ENCODE measurements around the gene N4BP3. TPM values are rescaled to one million over a fixed set of nuclear protein-coding genes. Genes with fewer than 3 reads are reported as not detected.

N4BP3 gene
- total and polyA plus RNA-seq, 7 donors, result 0.69 to 3.0 (median 1.4) TPM

GRCh38 chr5:178115814-178116142 is 2.4 kb downstream of the N4BP3 start:
- H3K4me3 ChIP-seq, result no peak overlapping the region
- peaks cover 21 to 67% (median 45%) of the 10 kb centered on the region in 3 donors for H3K27me3 ChIP-seq
- TF ChIP-seq POLR2A (IDR thresholded peaks at IDR 0.05) (no peak), POLR2AphosphoS5 (IDR thresholded peaks at IDR 0.05) (no peak), EP300 (IDR thresholded peaks at IDR 0.05) (no peak)
- TF ChIP-seq, protein P1, sequence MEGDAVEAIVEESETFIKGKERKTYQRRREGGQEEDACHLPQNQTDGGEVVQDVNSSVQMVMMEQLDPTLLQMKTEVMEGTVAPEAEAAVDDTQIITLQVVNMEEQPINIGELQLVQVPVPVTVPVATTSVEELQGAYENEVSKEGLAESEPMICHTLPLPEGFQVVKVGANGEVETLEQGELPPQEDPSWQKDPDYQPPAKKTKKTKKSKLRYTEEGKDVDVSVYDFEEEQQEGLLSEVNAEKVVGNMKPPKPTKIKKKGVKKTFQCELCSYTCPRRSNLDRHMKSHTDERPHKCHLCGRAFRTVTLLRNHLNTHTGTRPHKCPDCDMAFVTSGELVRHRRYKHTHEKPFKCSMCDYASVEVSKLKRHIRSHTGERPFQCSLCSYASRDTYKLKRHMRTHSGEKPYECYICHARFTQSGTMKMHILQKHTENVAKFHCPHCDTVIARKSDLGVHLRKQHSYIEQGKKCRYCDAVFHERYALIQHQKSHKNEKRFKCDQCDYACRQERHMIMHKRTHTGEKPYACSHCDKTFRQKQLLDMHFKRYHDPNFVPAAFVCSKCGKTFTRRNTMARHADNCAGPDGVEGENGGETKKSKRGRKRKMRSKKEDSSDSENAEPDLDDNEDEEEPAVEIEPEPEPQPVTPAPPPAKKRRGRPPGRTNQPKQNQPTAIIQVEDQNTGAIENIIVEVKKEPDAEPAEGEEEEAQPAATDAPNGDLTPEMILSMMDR (IDR thresholded peaks at IDR 0.05), result no peak
- WGBS, 2 donors, result 25 to 44% methylated on average over 7 of the region's 7 CpGs
- no peak overlapping the region for H3K27ac ChIP-seq
- no peaks in the 10 kb centered on the region for H3K9me3 ChIP-seq
- intact Hi-C loops (cut with DNase I), result no loop called here
- H3K4me1 ChIP-seq, result peaks cover 0 to 16% (median 15%) of the 10 kb centered on the region in 4 donors
- no peak for DNase-seq
- no peaks in the 10 kb centered on the region for H3K36me3 ChIP-seq

DNA sequence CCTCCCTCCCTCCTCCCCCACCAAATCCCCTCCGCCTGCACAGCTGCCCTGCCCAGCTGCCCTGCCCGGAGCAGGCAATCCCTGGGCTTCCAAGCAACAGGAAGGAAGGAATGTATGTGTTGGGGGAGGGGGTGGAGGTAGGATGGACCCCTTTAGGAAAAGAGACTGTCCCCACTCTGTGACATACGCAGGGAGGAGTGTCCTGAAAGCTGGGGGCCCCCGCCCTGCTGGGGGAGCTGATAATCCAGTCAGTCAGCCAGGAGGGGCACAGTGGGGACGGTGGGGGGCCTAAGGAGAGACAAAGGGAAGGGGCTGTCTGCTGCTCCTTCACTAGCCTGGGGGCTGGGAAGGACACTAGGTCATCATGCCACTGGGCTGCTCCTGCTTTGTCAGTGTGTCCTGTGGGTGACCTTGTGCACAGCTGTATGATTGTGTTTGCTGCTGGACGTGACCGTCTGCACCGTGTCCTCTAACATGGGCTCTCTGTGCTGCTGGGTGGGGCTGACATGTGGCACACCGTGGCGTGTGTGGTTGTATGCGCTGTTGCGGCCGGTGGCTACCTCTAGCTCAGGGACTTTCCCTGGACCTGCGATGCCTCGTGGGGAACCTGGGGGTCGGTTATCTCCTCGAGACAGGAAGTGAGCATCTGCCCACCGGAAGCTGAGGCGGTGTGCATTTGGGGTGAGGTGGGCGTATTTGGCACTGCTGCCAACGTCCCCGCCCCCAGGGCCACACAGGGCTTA is 3.0 kb downstream of the N4BP3 start:
- no peaks in the 10 kb centered on the region for H3K9me3 ChIP-seq
- no peak for DNase-seq
- WGBS, 2 donors, result 9 to 12% methylated on average over 22 of the region's 22 CpGs
- no peak overlapping the region for H3K27ac ChIP-seq
- H3K4me1 ChIP-seq, result peaks cover 0 to 21% (median 20%) of the 10 kb centered on the region in 4 donors
- H3K36me3 ChIP-seq, result no peaks in the 10 kb centered on the region
- no peak overlapping the region for H3K4me3 ChIP-seq
- H3K27me3 ChIP-seq, result peaks cover 21 to 62% (median 45%) of the 10 kb centered on the region in 3 donors
- intact Hi-C loops (cut with DNase I), result no loop called here
- TF ChIP-seq POLR2A (IDR thresholded peaks at IDR 0.05) (no peak), EP300 (IDR thresholded peaks at IDR 0.05) (no peak), POLR2AphosphoS5 (IDR thresholded peaks at IDR 0.05) (no peak)
- TF ChIP-seq, protein P1 (IDR thresholded peaks at IDR 0.05), result no peak

DNA sequence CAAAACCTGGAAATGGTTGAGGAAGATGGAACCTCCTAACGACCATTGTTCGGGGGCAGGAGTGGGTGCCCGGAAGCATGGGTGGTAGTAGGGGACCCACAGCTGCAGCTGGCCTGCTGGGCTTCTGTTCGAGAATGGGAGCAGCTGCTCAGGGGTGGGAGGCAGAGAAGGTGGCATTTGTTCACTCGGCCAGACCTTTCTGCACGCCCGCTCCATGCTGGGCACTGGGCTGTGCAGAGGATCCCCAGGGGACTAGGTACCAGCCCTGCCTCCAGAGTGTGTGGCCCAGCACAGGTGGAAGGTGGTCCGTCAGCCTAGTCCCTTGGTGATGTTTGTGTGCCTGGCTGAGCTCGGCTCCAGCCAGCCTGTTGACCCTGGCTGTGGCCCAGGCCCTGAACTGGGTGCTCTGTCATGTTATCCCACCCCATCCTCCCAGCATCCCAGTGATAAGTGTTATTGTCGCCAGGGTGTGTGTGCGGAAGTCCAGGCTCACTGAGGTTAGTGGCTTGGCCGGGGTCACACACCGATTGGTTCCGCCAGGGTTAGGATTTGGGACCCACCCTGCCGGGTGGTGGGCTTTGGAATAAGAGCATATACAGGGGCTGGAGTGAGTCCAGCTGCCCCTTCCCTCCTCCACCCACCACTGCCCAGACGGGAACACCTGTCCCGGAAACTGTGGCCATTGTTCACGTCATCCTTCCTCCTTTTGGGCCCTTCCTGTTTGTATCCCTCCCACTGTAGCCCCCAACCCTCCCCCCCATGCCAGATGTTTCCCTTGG is 4.8 kb downstream of the N4BP3 start:
- Histone ChIP-seq H3K36me3 (no peaks in the 10 kb centered on the region), H3K9me3 (no peaks in the 10 kb centered on the region), H3K4me3 (no peak overlapping the region), H3K27ac (no peak overlapping the region), H3K4me1 (peaks cover 0 to 37% (median 35%) of the 10 kb centered on the region in 4 donors), H3K27me3 (peaks cover 21 to 50% (median 37%) of the 10 kb centered on the region in 3 donors)
- no peak for TF ChIP-seq POLR2A (IDR thresholded peaks at IDR 0.05)
- no peak for TF ChIP-seq EP300 (IDR thresholded peaks at IDR 0.05)
- TF ChIP-seq, protein P1 (IDR thresholded peaks at IDR 0.05), result no peak
- no peak for TF ChIP-seq POLR2AphosphoS5 (IDR thresholded peaks at IDR 0.05)
- intact Hi-C loops (cut with DNase I), result no loop called here
- DNase-seq, result no peak
- WGBS, 2 donors, result 68 to 80% methylated on average over 18 of the region's 18 CpGs

DNA sequence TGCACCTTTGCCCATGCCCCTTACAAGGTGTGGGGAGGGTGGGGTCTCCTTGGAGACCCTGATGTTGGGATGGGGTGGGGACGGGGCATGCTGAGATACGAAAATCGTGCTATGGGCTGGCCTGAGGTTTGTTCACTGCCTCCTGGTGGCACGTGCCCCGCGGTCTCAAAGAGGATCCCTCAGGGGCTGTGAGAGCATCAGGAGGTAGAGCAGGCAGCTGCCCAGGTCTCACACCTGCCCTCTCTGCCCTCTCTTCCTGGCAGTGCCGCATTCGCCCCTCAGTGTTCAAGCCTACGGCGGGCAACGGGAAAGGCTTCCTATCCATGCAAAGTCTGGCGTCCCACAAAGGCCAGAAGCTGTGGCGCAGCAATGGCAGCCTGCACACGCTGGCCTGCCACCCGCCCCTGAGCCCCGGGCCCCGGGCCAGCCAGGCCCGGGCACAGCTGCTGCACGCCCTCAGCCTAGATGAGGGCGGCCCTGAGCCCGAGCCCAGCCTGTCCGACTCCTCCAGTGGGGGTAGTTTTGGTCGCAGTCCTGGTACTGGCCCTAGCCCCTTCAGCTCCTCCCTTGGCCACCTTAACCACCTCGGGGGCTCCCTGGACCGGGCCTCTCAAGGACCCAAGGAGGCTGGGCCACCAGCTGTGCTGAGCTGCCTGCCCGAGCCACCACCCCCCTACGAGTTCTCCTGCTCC is 6.7 kb downstream of the N4BP3 start:
- no peaks in the 10 kb centered on the region for H3K36me3 ChIP-seq
- intact Hi-C loops (cut with DNase I), result loop anchor here (5.0 kb wide), 2 partner anchors 42 to 43 kb away; no protein-coding TSS in a partner anchor
- WGBS, 2 donors, result 88 to 91% methylated on average over 27 of the region's 27 CpGs
- H3K9me3 ChIP-seq, result no peaks in the 10 kb centered on the region
- peaks cover 11 to 30% (median 17%) of the 10 kb centered on the region in 3 donors for H3K27me3 ChIP-seq
- H3K4me3 ChIP-seq, result no peak overlapping the region
- TF ChIP-seq EP300 (IDR thresholded peaks at IDR 0.05) (no peak), POLR2AphosphoS5 (IDR thresholded peaks at IDR 0.05) (no peak), POLR2A (IDR thresholded peaks at IDR 0.05) (no peak)
- TF ChIP-seq, protein P1 (IDR thresholded peaks at IDR 0.05), result no peak
- H3K27ac ChIP-seq, result no peak overlapping the region
- H3K4me1 ChIP-seq, result peaks cover 0 to 36% (median 30%) of the 10 kb centered on the region in 4 donors
- DNase-seq, result no peak
